Peyer's patch (tissue), 4 donors: ENCODE data around the gene DAPL1.

Experiments used
- CTCF ChIP-seq, 6 experiments: fragments of 450-650 bp in 4 of 6; fragments of 200-600 bp in 2 of 6; sonication (generic) in 1 of 6; IDR thresholded peaks; one replicate each; pipeline ENCODE4 v1.5.1; 2017 to 2019; ENCODE audit warnings: antibody characterized with exemption in 6 of 6, mild to moderate bottlenecking in 3 of 6, moderate library complexity in 1 of 6
- POLR2A ChIP-seq, 2 donors: fragments of 450-650 bp; IDR thresholded peaks; one replicate each; pipeline ENCODE4 v1.5.1; 2017; ENCODE audit warnings: antibody characterized with exemption in 2 of 2, mild to moderate bottlenecking in 2 of 2, moderate library complexity in 2 of 2

DNA sequence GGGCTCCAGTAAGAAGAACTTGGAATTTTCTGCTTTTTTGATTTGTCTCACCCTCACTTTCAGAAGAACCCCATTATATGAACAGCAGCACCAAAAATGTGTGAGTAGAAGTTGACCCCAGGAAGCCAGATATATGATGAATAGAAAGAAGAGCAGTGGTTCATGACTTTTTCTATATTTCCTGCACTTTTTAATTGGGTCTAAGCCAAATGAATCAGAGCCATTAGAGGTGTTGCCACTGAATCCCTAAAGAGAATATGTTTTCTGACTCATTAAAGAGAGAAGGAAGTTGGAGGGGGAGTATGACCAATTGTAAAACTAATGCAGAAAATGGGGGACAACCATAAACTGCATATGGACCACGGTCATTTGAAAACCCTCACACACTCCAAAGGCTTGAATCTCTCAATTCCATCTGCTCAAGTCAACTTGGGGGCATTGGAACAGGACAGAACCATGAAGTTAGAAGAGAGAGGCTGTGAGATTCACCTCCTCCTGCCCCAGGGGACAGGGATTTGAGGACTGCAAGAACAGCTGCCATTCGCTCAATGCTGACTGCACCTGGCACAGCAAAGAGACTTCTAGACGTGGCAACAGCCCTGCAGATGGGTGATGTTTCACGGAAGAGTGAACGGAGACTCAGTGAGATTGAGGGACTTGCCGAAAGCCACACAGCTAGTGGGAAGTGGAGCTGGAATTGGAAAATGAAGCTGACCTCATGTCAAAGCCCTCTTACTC lies 3.0 kb downstream of the DAPL1 start:
- TF ChIP-seq CTCF (IDR thresholded peaks at IDR 0.05) (no peak), POLR2A (IDR thresholded peaks at IDR 0.05) (no peak)
